Measurements from ENCODE around the gene LYPLAL1.

- TF ChIP-seq, protein P1, sequence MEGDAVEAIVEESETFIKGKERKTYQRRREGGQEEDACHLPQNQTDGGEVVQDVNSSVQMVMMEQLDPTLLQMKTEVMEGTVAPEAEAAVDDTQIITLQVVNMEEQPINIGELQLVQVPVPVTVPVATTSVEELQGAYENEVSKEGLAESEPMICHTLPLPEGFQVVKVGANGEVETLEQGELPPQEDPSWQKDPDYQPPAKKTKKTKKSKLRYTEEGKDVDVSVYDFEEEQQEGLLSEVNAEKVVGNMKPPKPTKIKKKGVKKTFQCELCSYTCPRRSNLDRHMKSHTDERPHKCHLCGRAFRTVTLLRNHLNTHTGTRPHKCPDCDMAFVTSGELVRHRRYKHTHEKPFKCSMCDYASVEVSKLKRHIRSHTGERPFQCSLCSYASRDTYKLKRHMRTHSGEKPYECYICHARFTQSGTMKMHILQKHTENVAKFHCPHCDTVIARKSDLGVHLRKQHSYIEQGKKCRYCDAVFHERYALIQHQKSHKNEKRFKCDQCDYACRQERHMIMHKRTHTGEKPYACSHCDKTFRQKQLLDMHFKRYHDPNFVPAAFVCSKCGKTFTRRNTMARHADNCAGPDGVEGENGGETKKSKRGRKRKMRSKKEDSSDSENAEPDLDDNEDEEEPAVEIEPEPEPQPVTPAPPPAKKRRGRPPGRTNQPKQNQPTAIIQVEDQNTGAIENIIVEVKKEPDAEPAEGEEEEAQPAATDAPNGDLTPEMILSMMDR (IDR thresholded peaks at IDR 0.05) = no peak
- TF ChIP-seq POLR2A (IDR thresholded peaks at IDR 0.05) = no peak
Measured at GRCh38 chr1:219130366-219130935, 43.2 kb upstream of the LYPLAL1 start.
